GM12874 (cell line): ENCODE results near the gene DPEP2.

Experiments used
- CTCF ChIP-seq: IDR thresholded peaks from 2 replicates; pipeline ENCODE4 v1.5.1; 2011; ENCODE audit warnings: low read depth, mild to moderate bottlenecking, control low read depth, low read length, moderate library complexity; ENCODE audit not compliant: insufficient read depth

DPEP2 gene

GRCh38 chr16:67943619-67944504 lies 55.4 kb downstream of the DPEP2 start, which contains the start of gene LCAT:
Gene LCAT (minus strand): TSS chr16:67944120. CDS start chr16:67944101, 19 bp downstream.
- TF ChIP-seq CTCF: no peak

GRCh38 chr16:67943256-67943618 lies 56.0 kb downstream of the DPEP2 start:
- no peak for TF ChIP-seq CTCF

GRCh38 chr16:67942510-67943255 lies 56.6 kb downstream of the DPEP2 start:
- TF ChIP-seq CTCF: no peak

- TF ChIP-seq CTCF: peak; percentile 87
Observed at GRCh38 chr16:67942200-67942509, 57.1 kb downstream of the DPEP2 start.

- no peak for TF ChIP-seq CTCF
Observed at GRCh38 chr16:67941469-67942199, 57.6 kb downstream of the DPEP2 start.

- TF ChIP-seq CTCF: no peak
Observed at GRCh38 chr16:67940446-67941089, 58.7 kb downstream of the DPEP2 start.
